Testis (tissue), 2 donors: ENCODE measurements around the gene CFAP53.

Experiments used
- CTCF ChIP-seq, 3 experiments: fragments of 450-650 bp in 2 of 3; fragments of 200-600 bp in 1 of 3; sonication (generic) in 1 of 3; IDR thresholded peaks; one replicate each; pipeline ENCODE4 v1.5.1; 2016 to 2019; ENCODE audit warnings: antibody characterized with exemption in 3 of 3, mild to moderate bottlenecking in 2 of 3, moderate library complexity in 1 of 3
- POLR2A ChIP-seq: fragments of 450-650 bp; IDR thresholded peaks from one replicate; pipeline ENCODE4 v1.6.1; 2017; ENCODE audit warnings: antibody characterized with exemption, mild to moderate bottlenecking, moderate library complexity

- no peak for TF ChIP-seq CTCF (IDR thresholded peaks at IDR 0.05)
- no peak for TF ChIP-seq POLR2A
Measured at GRCh38 chr18:50307738-50308470, 41.6 kb upstream of the CFAP53 start.
